ENCODE data around the gene PMPCA.

DNA sequence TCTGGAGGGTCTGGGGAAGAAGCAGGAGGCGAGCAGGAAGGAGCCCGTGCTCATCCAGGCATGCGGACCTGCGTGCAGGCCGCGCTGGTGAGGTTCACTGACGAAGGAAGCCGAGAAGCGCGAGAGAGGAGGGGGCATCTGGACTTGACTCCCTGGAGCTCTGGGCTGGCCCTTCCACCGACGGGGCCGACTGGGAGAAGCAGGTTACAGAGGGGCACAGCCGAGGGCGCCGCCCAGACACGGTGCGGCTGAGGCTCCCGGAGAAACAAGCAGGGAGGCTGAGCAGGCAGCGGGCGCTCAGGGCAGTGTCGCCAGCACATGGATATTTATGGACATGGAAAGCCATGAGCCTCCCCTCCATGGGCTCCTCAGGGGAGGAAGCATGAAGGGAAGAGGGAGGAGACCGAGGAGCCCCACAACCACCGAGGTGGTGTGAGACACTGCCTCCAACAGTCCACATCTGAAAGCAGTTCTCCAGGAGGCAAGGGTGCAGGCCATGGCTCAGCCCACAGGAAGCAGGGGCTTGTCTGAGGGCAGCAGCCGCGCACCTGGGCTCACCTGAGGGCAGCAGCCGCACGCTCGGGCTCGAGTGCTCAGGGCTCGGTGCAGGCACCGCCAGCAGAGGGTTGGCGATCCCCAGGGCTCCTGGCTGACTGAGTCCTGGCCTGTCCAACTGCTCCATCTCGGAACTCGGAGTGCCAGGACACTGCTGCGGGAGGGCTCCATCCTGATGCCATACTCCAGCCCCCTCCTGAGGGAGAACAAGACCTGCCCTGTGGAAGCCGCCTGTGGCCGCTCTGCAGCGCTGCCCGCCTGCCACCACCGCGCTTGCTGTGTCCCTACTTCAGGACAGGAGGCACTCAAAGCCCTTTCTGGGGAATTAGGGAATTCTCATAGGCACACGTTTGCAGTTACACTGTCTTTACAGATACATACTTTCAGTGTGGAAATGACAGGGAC is 44.9 kb downstream of the PMPCA start:
- TF ChIP-seq, protein P1, sequence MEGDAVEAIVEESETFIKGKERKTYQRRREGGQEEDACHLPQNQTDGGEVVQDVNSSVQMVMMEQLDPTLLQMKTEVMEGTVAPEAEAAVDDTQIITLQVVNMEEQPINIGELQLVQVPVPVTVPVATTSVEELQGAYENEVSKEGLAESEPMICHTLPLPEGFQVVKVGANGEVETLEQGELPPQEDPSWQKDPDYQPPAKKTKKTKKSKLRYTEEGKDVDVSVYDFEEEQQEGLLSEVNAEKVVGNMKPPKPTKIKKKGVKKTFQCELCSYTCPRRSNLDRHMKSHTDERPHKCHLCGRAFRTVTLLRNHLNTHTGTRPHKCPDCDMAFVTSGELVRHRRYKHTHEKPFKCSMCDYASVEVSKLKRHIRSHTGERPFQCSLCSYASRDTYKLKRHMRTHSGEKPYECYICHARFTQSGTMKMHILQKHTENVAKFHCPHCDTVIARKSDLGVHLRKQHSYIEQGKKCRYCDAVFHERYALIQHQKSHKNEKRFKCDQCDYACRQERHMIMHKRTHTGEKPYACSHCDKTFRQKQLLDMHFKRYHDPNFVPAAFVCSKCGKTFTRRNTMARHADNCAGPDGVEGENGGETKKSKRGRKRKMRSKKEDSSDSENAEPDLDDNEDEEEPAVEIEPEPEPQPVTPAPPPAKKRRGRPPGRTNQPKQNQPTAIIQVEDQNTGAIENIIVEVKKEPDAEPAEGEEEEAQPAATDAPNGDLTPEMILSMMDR (IDR thresholded peaks at IDR 0.05): no peak
- TF ChIP-seq POLR2AphosphoS5 (IDR thresholded peaks at IDR 0.05): no peak
